Measurements from ENCODE around the gene GCGR.

- no peak for TF ChIP-seq CTCF (conservative IDR thresholded peaks at IDR 0.05 in 1 of 2, IDR thresholded peaks at IDR 0.05 in 1 of 2; ENCODE audit: low read depth in 1 of 2, low read length in 2 of 2)
- TF ChIP-seq EZH2 (IDR thresholded peaks at IDR 0.05; ENCODE audit: low read length, missing control alignments), result no peak
Measured at GRCh38 chr17:81851423-81851822, 47.5 kb downstream of the GCGR start.
